Endodermal cell (in vitro differentiated cells): ENCODE measurements around the gene TRIM33. TPM values are rescaled to one million over a fixed set of nuclear protein-coding genes. Genes with fewer than 3 reads are reported as not detected.

ENCODE experiments used
- DNase-seq: peaks from one replicate; pipeline ENCODE4 v3.0.0-alpha.2; 2017
- H3K27ac ChIP-seq: 2 replicates; pipeline ENCODE4 v1.5.1; 2013; ENCODE audit warnings: mild to moderate bottlenecking, low read depth, low read length, moderate library complexity
- H3K27me3 ChIP-seq: 2 replicates; pipeline ENCODE4 v1.6.1; 2013; ENCODE audit warnings: mild to moderate bottlenecking, low read length, moderate library complexity; ENCODE audit not compliant: insufficient read depth, control insufficient read depth, poor library complexity, severe bottlenecking
- H3K36me3 ChIP-seq: 2 replicates; pipeline ENCODE4 v1.7.0; 2013; ENCODE audit warnings: mild to moderate bottlenecking, low read length, moderate library complexity; ENCODE audit not compliant: control insufficient read depth, insufficient read depth
- H3K4me1 ChIP-seq: one replicate; pipeline ENCODE4 v1.7.0; 2013; ENCODE audit warnings: low read length; ENCODE audit not compliant: control insufficient read depth, insufficient read depth
- H3K4me3 ChIP-seq: 2 replicates; pipeline ENCODE4 v1.5.1; 2013; ENCODE audit warnings: mild to moderate bottlenecking, low read length, moderate library complexity
- H3K9ac ChIP-seq: 2 replicates; pipeline ENCODE4 v1.6.1; 2013; ENCODE audit warnings: mild to moderate bottlenecking, low read length, moderate library complexity; ENCODE audit not compliant: poor library complexity, severe bottlenecking; ENCODE audit errors: extremely low read depth
- H3K9me3 ChIP-seq: 2 replicates; pipeline ENCODE4 v1.6.1; 2013; ENCODE audit warnings: mild to moderate bottlenecking, low read length, moderate library complexity; ENCODE audit not compliant: control insufficient read depth
- H3K27ac Mint-ChIP-seq: 2 replicates; pipeline ENCODE4 v1.8.0; 2020; ENCODE audit warnings: mixed read lengths
- H3K27me3 Mint-ChIP-seq: 2 replicates; pipeline ENCODE4 v1.8.0; 2021; ENCODE audit warnings: mild to moderate bottlenecking, mixed read lengths; ENCODE audit not compliant: insufficient read depth
- H3K36me3 Mint-ChIP-seq: 2 replicates; pipeline ENCODE4 v1.8.0; 2020; ENCODE audit warnings: low read depth, mixed read lengths
- H3K4me1 Mint-ChIP-seq: 2 replicates; pipeline ENCODE4 v1.8.0; 2020; ENCODE audit warnings: mixed read lengths
- H3K4me3 Mint-ChIP-seq: 2 replicates; pipeline ENCODE4 v1.8.0; 2020; ENCODE audit warnings: mild to moderate bottlenecking, moderate library complexity, mixed read lengths
- H3K9me3 Mint-ChIP-seq: 2 replicates; pipeline ENCODE4 v1.8.0; 2020; ENCODE audit warnings: mild to moderate bottlenecking, mixed read lengths
- CTCF ChIP-seq: fragments of 200-600 bp; sonication (generic); conservative IDR thresholded peaks from 2 replicates; pipeline ENCODE4 v1.5.0; 2021; ENCODE audit warnings: antibody characterized with exemption, mild to moderate bottlenecking
- WGBS, 2 experiments: methylation state at CpG; one replicate each; pipeline versions ENCODE4 v1.1.5 to v1.1.7; 2013; ENCODE audit warnings: missing lambda C conversion rate in 2 of 2, mixed read lengths in 1 of 2; ENCODE audit not compliant: insufficient coverage in 1 of 2, insufficient read length in 1 of 2; 5-methylcytosine and 5-hydroxymethylcytosine counted together
- total RNA-seq, 2 donors: library from RNA; stranded (reverse); fragmentation: NEBNext Ultra II Directional in 1 of 2; extraction: Animal tissue kit (Norgen Biotek cat#: 25700) in 1 of 2; gene quantifications; 2 replicates in 1 of 2; 3 replicates in 1 of 2; pipeline ENCODE4 v1.2.1, GENCODE V29; 2021

TRIM33 gene
- total RNA-seq, 2 donors from 2014 or later: 47.2 to 50.6 TPM

GRCh38 chr1:114554577-114554976 is 43.6 kb upstream of the TRIM33 start:
- no peaks in the 10 kb centered on the region for H3K9me3 ChIP-seq
- Mint-ChIP-seq H3K4me3 (no peak overlapping the region), H3K4me1 (peaks cover 5% of the 10 kb centered on the region), H3K27me3 (no peaks in the 10 kb centered on the region), H3K27ac (no peak overlapping the region), H3K36me3 (no peaks in the 10 kb centered on the region), H3K9me3 (no peaks in the 10 kb centered on the region)
- H3K27me3 ChIP-seq: no peaks in the 10 kb centered on the region
- H3K36me3 ChIP-seq: no peaks in the 10 kb centered on the region
- H3K4me1 ChIP-seq: no peaks in the 10 kb centered on the region
- H3K4me3 ChIP-seq: no peak overlapping the region
- TF ChIP-seq CTCF: no peak
- WGBS, 2 experiments: 82 to 100% methylated on average over 2 of the region's 2 CpGs
- no peak overlapping the region for H3K27ac ChIP-seq
- no peak for DNase-seq
- H3K9ac ChIP-seq: no peak overlapping the region

GRCh38 chr1:114552106-114552639 is 41.2 kb upstream of the TRIM33 start:
- WGBS, 2 experiments: 89 to 95% methylated on average over 3 to 7 of the region's 7 CpGs
- H3K27ac Mint-ChIP-seq: no peak overlapping the region
- H3K36me3 ChIP-seq: no peaks in the 10 kb centered on the region

GRCh38 chr1:114551400-114551799 is 40.4 kb upstream of the TRIM33 start:
- peak; percentile 52 for DNase-seq
- Mint-ChIP-seq H3K27me3 (no peaks in the 10 kb centered on the region), H3K4me3 (no peak overlapping the region), H3K36me3 (no peaks in the 10 kb centered on the region), H3K27ac (no peak overlapping the region), H3K4me1 (peaks cover 5% of the 10 kb centered on the region), H3K9me3 (no peaks in the 10 kb centered on the region)
- Histone ChIP-seq H3K27me3 (no peaks in the 10 kb centered on the region), H3K9me3 (no peaks in the 10 kb centered on the region), H3K27ac (no peak overlapping the region), H3K4me1 (no peaks in the 10 kb centered on the region), H3K4me3 (no peak overlapping the region), H3K9ac (no peak overlapping the region), H3K36me3 (no peaks in the 10 kb centered on the region)
- WGBS, 2 experiments: 91 to 92% methylated on average over 4 of the region's 4 CpGs
- TF ChIP-seq CTCF: peak; percentile 48

More at GRCh38 chr1:114552106-114552639, 41.2 kb upstream of the TRIM33 start:
- Histone ChIP-seq H3K9me3 (no peaks in the 10 kb centered on the region), H3K27me3 (no peaks in the 10 kb centered on the region), H3K4me3 (no peak overlapping the region), H3K9ac (no peak overlapping the region), H3K27ac (no peak overlapping the region), H3K4me1 (no peaks in the 10 kb centered on the region)
- no peaks in the 10 kb centered on the region for H3K9me3 Mint-ChIP-seq
- DNase-seq: no peak
- H3K36me3 Mint-ChIP-seq: no peaks in the 10 kb centered on the region
- no peaks in the 10 kb centered on the region for H3K27me3 Mint-ChIP-seq
- TF ChIP-seq CTCF: no peak
- no peak overlapping the region for H3K4me3 Mint-ChIP-seq
- peaks cover 5% of the 10 kb centered on the region for H3K4me1 Mint-ChIP-seq
